Tongue (tissue), 2 donors: ENCODE measurements around the gene MBD2. TPM values are rescaled to one million over a fixed set of nuclear protein-coding genes. Genes with fewer than 3 reads are reported as not detected.

Experiments used
- DNase-seq: peaks from one replicate; pipeline ENCODE4 v3.0.0-alpha.2; 2015
- total RNA-seq: library from RNA; depleted of rRNA; stranded (reverse); fragments of >200 nt; gene quantifications from one replicate; pipeline ENCODE4 v1.2.3, GENCODE V29; 2014

Gene MBD2
- total RNA-seq, 1 donor from 2014 or later: 19.6 TPM

DNA sequence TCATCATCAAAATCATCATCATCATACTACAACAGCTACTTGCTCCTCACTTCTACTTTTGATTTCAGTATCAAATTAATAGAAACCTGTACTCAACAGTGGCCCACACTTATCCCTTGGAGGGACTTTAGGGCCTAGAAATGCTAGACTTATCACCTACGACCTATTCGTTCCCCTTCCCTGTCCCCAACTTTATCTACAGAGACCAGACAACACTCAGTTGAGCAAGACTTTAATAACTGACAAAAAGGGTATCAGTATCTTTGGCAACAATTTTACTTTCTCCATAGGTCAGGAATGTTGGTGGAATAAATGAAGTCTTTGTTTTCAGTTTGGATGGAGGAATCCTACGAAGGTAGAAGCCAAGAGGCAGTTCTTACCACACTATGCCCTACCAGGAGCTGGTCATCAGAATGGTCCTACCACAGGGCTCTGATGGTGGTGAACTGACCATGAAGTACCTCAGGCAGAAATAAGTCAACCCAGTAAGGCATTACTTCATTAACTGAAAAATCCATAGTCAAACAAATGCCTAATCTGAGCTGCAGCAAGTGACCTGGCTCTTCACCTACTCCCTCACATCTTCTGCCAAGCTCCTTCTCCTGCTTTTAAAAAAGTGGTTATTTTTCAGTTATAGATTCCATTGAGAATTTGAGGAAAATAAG lies 26.6 kb downstream of the MBD2 start:
- DNase-seq: no peak

DNA sequence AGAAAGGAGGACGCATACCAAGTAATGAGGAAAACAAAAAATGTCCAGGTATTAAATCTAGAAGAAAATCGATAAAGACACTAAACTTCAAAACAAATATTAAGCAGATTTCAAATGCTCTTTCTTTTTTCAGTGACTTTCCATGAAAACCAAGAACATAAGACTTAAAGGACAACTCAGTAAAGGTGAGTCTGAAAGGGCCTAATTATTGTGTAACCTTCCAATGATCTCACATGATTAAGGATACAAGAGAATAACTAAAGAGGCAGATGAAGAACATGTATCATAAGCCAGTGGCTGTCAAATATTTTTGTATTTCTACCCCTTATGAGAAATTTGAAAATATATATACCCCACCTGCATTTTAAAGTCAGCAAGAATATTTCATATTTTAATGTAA lies 30.7 kb downstream of the MBD2 start:
- DNase-seq: no peak

DNA sequence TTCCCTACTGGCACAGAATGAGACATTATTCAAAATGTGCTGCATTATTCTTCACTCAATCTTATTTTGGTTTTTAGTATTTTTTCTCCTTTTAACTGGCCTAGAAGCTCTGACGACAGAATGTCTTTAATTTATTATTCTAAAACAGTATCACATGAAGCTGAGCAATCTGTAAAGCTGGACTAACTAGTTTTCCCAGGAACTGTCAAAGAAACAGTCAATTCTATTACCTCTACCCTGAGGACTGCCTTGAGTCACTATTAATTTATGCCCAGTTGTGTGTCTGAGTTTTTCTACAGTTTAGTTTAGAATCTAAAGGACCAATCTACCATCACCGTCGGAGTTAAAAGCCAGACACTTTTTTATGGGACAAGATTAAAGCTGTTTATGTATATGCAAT lies 31.6 kb downstream of the MBD2 start:
- DNase-seq: no peak

DNA sequence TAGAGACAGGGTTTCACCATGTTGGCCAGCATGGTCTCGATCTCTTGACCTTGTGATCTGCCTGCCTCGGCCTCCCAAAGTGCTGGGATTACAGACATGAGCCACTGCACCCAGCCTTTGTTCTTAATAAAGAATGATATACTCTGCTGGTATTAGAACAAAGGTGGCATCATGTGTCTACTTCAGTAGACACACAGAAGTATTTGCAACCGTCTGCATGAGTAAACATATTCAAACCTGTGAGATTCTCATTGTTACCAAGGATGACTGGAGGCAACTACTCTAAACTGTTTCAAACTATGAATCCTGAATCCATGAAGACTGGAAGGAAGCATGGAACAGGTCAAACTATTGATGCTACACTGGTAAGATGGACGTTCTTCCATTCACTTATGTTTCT lies 32.1 kb downstream of the MBD2 start:
- no peak for DNase-seq

DNA sequence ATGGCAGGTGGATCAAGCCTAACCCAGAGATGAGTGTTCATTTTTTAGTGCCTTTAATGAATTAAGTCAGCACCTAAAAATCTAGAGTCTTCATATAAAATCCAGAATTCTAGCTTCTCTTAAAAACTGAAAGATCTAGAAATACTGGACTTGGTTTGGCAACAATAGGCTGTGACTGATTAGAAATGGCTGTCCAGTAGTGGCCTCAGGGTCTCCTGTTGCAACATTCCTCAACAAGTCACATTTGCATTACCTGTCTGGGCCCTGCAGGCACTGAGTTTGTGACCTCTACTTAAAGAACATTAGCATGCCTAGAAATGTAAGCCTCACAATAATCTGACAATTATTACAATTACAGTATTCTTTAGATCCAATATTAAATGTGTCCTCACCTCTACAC lies 33.1 kb downstream of the MBD2 start:
- DNase-seq: no peak

DNA sequence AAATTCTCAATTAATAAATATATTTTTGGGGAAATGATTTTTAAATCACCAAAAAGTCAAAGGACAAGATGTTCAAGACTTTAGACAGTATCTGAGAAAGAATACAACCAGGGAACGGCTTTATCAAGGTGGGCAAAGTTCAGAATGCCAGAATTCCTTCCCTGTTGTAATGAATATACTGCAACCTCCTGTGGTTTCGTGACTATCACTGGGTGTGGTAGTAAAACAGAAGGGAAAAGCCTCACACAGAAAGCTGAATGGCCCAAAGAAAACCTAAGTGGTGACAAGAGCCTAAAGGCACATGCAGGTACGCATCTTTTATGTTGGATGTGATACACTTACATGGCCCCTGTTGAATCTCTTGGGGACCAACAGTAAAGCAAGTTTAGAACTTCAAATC lies 37.1 kb downstream of the MBD2 start:
- no peak for DNase-seq

DNA sequence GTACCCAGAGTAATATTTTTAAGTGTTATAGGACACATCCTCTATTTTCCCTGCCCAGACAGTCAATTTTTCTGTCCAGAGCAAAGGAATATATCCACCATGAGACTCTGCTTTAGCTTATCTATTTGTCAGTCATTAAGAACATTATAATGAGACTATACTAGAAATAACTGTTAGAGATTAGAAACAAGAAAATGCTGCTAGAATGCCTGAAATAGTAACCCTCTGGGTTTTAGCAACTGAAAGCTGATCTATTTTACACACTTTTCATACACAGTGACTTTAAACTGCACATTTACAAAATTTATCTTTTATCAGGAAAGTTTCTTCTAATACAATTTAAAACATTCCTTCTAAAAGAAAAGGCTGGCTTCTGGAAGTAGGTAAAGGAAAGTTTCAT lies 39.6 kb downstream of the MBD2 start:
- DNase-seq: no peak

DNA sequence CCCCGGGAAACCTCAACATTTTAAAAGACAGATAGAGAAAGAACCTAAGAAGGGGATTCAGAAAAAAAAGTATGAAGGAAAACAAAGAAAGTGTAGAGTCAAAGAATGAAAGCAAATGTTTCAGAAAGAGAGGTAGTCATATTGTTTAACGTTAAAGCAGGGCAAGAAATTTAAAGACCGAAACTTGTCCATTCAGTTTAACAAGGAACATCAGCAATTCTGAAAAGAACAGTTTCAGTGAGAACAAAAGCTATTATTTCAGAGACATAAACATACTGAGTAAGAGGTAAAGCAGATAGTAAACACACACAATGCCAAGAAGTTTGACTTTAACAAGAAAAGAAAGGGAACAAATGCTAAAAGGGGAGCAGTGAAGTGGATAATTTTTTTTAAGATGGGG lies 41.1 kb downstream of the MBD2 start:
- DNase-seq: no peak

DNA sequence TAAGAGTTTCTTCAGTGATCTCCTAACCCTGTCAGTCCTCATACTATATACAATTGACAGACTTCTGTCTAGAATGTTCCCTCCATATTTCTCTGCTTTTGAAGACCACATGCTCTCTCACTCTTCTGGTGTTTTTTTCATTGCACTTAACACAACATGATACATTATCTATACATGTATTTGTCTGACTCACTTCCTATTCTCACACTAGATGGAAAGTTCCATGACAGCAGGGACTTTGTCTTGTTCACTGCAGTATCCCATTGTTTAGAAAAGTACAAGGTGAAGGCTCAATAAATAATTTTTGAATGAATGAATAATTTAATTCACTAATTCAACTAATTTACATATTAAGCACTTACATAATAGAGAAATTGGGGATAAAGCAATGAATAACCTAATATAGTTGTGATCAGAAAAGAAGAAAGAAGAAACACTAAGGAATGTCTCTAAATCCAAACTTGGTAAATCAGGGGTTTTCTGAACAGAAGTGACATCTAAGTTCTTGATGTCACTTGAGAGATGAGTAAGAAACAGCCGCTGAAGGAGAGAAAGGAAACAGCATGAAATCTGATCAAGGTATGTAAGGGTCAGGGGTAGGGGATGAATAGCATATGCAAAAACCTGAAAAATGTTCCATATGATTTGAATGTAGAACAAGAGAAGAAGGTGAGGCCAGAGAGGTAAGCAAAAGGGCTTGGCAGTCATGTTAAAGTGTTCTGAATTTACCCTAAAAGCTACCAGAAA lies 42.4 kb downstream of the MBD2 start:
- no peak for DNase-seq

DNA sequence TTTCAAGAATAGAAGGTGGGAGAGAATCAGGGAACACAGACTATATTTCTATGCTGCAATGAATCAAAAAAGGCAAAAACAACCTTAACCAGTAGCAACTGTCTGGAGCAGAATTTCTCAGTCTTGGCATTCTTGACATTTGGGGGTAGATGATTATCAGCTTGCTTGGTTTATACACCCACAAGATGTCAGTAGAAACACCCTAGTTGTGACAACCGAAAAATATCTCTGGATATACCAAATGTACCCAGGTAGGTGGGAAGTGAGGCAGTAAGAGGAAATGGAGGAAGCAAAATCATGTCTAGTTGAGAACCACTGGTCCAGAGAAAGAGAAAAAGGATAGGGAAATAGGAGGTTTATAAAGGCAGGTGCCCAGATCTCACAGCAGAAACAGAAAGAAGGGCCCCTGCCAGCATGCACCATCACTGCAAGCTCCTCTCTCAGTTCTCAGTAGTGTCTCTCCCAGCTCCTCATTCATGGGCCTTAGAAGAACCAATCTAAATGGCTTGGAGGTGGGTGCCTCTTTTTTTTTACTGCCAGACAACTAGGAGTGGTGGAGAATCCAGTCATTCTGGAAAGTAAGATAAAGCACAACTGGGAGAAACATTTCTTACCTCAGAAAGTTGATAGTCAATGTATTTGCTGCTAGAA lies 50.4 kb downstream of the MBD2 start:
- DNase-seq: no peak

DNA sequence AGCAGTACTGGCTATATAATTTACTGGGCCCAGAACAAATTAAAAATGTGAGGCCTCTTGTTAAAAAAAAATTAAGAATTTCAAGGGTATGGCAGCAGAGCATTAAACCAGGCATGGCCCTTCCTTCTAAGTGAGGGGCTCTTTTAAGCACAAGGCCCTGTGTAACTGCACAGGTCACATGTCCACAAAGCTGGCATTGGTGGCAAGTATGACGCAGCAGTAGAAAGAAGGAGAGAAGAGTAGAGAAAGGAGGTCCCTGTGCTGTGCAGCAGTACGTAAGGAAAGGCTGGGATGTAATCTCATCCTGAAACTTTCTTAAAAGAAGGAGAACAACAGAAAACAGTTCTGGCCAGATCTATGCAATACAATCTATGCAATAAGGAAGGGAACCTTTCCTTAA lies 51.2 kb downstream of the MBD2 start:
- no peak for DNase-seq

DNA sequence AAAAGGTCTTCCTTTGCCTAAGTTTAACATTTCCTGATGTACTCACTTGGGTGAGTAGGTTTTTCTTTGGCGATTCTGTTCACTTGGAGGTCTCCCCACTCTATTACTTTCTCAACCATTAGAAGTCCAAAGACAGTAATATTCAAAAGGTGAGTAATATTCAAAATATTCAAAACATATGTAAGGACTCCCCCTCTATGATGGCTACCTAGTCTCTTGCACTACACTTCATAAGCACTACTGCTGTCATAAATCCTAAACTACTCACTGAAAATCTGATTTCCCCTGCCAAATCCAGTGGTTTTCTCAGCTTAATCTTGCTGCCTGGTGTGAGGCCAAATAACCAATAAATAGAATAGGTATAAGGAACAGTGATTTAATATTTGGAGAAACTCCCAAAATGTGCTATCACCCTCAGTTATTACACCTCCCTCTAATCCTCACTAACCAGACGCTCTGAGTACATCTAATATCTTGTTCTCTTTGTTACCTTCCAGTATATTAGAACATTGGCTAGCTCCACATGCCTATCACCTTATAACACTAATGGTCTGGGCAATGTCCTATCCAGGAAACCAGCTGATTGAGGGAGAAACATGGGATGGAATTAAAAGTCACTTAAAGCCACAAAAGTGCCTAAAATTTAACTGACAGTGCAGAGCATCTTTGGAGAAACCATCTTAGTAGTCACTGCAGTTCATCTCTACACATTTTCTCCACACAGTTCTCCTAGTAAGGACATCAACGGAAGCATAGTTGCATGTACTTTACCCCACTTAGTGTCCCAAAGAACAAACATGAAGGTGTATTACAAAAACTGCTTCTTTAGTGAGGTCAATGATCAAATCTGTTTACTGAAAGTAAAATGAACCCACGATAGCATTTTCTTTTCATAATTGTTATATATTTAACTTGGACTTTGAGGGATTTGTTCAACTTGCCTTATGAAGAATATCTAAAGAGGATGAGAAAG lies 54.8 kb downstream of the MBD2 start:
- no peak for DNase-seq

DNA sequence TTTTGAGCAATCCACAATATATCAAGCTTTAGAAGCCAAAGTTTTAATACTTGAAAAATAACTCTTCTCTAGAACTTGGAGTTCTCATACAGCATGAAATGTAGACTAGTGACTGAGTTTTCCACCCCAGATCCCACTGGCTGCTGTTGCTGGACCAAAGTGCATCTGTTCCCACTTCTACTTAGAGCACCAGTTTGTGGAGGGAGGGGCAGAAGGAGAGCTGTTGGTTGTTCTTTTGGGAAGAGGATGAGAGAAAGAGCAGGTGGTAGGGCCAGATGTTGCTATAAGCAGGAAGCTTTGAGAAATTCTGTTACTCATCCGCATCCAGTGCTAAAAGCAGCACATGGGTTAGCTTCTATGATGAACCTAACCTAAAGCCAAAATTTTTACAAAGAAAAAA lies 59.0 kb downstream of the MBD2 start:
- no peak for DNase-seq

DNA sequence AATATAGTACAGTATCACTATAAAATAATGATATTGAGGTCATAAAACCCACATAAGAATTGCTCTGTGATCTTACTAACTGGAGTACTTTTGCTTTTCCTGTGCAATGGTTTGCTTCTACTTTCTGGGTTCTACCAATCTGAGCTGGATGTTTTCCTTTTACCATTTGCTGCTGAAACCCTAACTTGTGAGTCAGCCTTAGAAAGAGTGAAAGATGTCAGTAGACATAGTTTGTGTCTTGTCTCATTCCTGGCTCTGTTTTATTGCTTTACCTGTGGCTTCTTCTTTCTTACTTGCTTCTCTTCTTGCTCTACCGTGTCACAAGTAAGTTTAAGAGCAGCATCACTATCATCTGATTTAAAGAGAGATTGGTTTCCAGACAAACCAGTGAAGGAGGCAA lies 61.0 kb downstream of the MBD2 start:
- DNase-seq: no peak

DNA sequence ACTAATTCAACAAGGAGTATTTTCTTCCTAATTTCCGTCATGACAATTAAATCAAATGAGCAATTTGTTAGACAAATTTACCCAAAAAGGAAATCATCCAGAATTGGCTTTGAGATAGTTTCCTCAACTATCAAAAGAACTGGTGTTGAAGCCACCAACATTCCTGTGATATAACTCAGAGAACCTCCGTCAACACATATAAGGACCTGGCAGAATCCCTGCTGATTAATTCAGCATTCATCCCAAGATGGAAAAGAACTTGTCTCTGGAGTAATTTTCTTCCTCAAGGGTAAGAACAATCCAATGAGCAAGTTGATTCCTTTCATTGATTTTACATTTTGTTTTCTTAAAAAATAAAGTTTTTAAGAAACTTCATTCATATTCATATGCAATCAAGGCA lies 62.0 kb downstream of the MBD2 start:
- no peak for DNase-seq

DNA sequence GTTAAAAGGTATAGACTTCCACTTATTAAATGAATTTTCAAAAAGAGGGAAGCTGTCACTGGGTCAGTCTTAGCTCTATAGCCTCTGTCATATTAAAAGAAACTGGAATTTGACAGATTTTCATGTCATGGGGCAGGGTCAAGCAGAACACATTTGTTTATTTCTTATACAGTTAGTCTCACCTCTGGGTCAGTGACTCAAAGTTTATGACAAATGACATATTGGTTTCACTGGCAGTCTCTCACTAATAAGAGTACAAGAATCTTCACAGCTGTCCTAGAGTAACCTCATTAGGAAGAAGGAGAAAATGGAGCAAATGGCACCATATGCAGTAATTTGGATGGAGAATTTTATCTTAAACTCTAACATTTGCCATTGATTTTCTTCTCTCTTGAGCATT lies 63.2 kb downstream of the MBD2 start:
- DNase-seq: no peak

DNA sequence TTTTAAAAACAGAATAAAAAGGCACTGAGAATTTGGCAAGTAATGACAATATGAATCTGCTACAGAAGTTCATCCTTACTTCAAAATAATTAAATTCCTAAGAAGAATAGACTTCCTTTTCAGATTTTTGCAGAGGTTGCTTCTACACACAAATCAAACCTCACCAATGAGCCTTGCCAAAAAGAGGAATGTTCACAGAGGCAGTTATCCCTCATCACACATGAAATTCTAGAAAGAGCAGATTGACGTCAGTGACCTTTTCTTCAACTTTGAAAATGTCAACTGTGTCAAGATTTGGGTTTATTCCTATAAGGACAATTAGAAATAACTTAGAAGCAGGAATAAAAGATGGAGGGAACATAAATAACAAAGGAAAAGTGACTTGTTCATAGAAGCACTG lies 64.6 kb downstream of the MBD2 start:
- DNase-seq: no peak

DNA sequence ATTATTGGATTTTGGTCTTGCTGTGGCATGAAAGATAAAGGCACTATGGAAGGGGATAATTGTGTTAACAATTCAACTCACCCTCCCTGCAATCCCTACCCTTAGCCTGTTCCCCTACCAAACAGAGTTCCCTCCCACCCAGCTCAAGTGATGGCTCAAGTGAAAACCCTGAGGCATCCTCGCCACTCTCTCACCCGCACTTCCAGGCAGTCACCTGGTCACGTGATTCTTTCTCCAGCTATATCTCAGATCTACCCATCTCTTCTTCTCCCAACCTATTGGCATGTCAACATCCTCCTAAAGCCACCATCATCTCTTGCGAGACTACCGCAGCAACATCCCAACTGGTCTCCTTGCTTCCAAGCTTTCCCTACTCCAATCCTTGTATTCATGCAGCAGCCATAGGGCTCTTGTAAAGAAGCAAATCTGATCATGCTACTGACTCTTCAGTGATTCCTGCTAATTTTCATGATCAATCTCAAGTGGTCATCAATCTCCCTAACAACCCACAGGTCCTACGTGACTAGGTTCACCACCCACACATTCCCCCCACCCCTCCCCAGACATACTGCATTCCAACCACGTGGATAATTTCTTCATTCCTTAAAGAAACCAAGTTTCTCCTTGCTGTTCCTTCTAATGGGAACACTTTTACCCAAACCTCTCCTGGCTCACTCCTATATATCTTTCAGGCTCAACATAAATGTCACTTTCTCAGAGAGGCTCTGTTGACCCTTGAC lies 66.7 kb downstream of the MBD2 start:
- no peak for DNase-seq

DNA sequence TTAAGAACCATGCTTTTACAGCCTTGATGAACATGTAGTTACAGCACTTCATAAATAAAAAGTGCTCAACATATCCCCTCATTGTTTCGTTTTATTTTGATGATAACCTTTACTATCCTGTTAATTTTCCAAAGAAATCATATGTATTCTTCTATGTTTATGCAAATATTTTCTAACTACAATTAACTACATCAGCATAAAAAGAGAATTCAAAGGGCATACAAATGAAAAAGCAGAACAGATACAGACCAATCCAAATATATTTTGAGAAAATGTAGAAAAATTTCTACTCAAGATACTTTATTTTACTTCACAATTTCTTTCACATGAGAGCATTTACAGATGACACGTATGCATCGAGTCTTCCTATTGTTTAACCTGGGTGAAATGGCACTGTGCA lies 69.1 kb downstream of the MBD2 start:
- no peak for DNase-seq

DNA sequence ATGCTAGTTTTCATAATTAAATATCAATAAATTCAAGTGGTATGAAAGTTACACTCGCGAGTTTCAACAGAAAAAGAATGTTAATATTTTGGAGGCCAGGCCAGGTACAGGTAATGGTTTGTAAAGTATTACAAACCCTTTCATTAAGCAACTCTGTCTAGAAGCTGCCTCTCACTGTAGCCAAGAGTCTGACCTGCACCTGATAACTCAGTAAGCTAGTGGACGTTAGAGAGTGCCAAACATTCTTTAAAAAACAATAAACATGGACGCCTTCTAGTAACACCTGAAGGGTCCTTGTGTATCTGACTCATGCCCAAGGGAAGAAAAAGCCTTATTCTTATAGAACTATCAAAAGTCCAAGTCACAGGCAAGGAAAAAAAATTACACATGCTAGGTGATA lies 70.2 kb downstream of the MBD2 start:
- no peak for DNase-seq

DNA sequence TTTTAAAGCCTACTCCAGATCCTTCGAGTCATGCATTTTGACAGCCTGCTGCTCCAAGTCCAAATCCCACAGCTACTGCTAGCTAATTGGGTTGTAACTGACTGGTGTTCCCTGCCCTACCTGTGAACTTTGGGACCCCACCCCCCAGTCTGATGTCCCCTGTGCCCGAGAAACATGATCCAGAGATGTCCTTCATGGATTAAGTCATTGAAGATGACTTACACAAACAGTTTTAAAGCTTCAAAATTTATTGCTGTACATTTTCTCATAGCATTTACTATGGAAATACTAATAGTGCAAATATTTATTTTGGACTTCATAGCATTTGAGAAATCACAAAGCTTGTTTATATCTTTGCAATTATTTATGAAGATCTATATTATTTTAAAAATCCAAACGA lies 73.1 kb downstream of the MBD2 start:
- no peak for DNase-seq

DNA sequence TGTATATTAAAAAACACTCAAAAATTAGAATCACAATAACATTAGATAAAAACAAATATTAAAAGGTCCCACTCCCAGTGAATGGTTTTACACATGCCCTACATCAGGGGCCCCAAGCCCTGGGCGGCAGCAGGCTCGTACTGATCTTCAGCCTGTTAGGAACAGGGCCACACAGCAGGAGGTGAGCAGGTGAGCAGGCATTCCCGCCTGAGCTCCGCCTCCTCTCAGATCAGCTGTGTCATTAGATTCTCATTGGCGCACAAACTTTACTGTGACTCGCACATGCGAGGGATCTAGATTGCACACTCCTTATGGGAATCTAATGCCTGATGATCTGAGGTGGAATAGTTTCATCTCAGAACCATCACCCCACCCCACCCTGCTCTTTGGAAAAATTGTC lies 74.2 kb downstream of the MBD2 start:
- no peak for DNase-seq
